Left colon (tissue), 2 donors: ENCODE data around the gene EEF1AKMT4. TPM values are rescaled to one million over a fixed set of nuclear protein-coding genes. Genes with fewer than 3 reads are reported as not detected.
A peak's percentile ranks its signal among the peaks of the same experiment; 100 is the strongest.

Source experiments
- ATAC-seq: fragments of 200-7000 bp; cut with Tn5 transposase; one replicate; pipeline ENCODE4 v1.9.1; 2020; ENCODE audit warnings: mild to moderate bottlenecking, moderate library complexity
- DNase-seq, 2 donors: peaks; one replicate each; pipeline ENCODE4 v3.0.0-alpha.2; 2020
- intact Hi-C, 2 donors: fragments of 100-400 bp; cut with DNase I in 1 of 2; cut with micrococcal nuclease in 1 of 2; formaldehyde crosslinking; loops; one replicate each; pipeline versions ENCODE4 v1.11.2 to v1.14.0; 2022; cut with DNase I, micrococcal nuclease
- microRNA-seq, 2 donors: library from miRNA; unstranded; fragments of <30 nt; microRNA quantifications; one replicate each; pipeline versions ENCODE4 v1.1.0 to v1.2.0, GENCODE V29; 2020
- total RNA-seq, 2 donors: library from RNA; stranded (reverse); fragmentation: NEBNext Ultra II Directional; extraction: Animal tissue kit (Norgen Biotek cat#: 25700); gene quantifications; one replicate each; pipeline ENCODE4 v1.2.1, GENCODE V29; 2021
- donor health status: DM: no; HTN: no; CAD: no.
- donor health status: DM: yes; HTN: yes; CAD: no.

The EEF1AKMT4 gene
- total RNA-seq, 2 donors from 2014 or later: 3.5 to 5.3 TPM

GRCh38 chr3:184290331-184290730, 40.9 kb downstream of the EEF1AKMT4 start:
- DNase-seq (no peak), ATAC-seq (no peak)
- intact Hi-C loops: no loop called here

- ATAC-seq (no peak), DNase-seq (no peak)
- intact Hi-C loops: no loop called here
These were observed 41.7 kb downstream of the EEF1AKMT4 start for GRCh38 chr3:184291044-184291737.

- intact Hi-C loops: no loop called here
- DNase-seq (no peak), ATAC-seq (no peak)
These were observed 42.4 kb downstream of the EEF1AKMT4 start for GRCh38 chr3:184291738-184292445.

- DNase-seq (no peak), ATAC-seq (no peak)
- intact Hi-C loops: no loop called here
These were observed 46.3 kb downstream of the EEF1AKMT4 start for GRCh38 chr3:184295771-184296170.

- no peak for ATAC-seq
- intact Hi-C loops: no loop called here
- DNase-seq: no peak
These were observed 47.1 kb downstream of the EEF1AKMT4 start for GRCh38 chr3:184296616-184297015.

GRCh38 chr3:184298759-184299487, 49.5 kb downstream of the EEF1AKMT4 start, which contains the start of gene PSMD2:
TSS of gene PSMD2 (plus strand) at chr3:184299241. CDS start at chr3:184299267, 26 bp downstream.
- ATAC-seq: peak; percentile 95

GRCh38 chr3:184299488-184300377, 50.3 kb downstream of the EEF1AKMT4 start:
- intact Hi-C loops: no loop called here
- ATAC-seq (peak; percentile 20), DNase-seq (no peak)

More at GRCh38 chr3:184298759-184299487, 49.5 kb downstream of the EEF1AKMT4 start, which contains the start of gene PSMD2:
- peak; percentile 98 to 99 for DNase-seq
- intact Hi-C loops: no loop called here

GRCh38 chr3:184300378-184300720, 50.9 kb downstream of the EEF1AKMT4 start:
- no peak for DNase-seq
- intact Hi-C loops: no loop called here
- no peak for ATAC-seq

GRCh38 chr3:184305577-184305976, 56.1 kb downstream of the EEF1AKMT4 start:
- ATAC-seq (peak; percentile 56), DNase-seq (no peak)
- intact Hi-C loops: no loop called here

GRCh38 chr3:184306341-184306972, 57.0 kb downstream of the EEF1AKMT4 start:
- ATAC-seq (peak; percentile 93), DNase-seq (no peak)
- intact Hi-C loops: no loop called here

GRCh38 chr3:184307915-184308314, 58.4 kb downstream of the EEF1AKMT4 start:
- DNase-seq (no peak), ATAC-seq (no peak)
- intact Hi-C loops: no loop called here

Small RNA genes within 50 kb of the gene (microRNA-seq; reads per million reads assigned to microRNA genes)
- gene MIR1224: 5.4 to 8.0 reads per million in 2 donors

Other genes starting within 250 kb of the EEF1AKMT4 start
- gene ABCC5, start 231.8 kb upstream of the EEF1AKMT4 start, total RNA-seq: 10 to 100 TPM; 46.6 to 47.6 TPM
- gene HTR3D, start 217.9 kb upstream of the EEF1AKMT4 start, total RNA-seq: not detected
- not detected for gene HTR3C, start 196.6 kb upstream of the EEF1AKMT4 start, total RNA-seq
- gene HTR3E, start 152.6 kb upstream of the EEF1AKMT4 start, total RNA-seq: under 1 TPM; 0.50 to 0.70 TPM
- gene EIF2B5, start 114.3 kb upstream of the EEF1AKMT4 start, total RNA-seq: 10 to 100 TPM; 32.6 to 40.8 TPM
- 10 to 100 TPM; 63.2 to 66.3 TPM for gene DVL3, start 94.3 kb upstream of the EEF1AKMT4 start, total RNA-seq
- 100 to 1,000 TPM; 211 to 219 TPM for gene AP2M1, start 74.8 kb upstream of the EEF1AKMT4 start, total RNA-seq
- 10 to 100 TPM; 56.1 to 69.2 TPM for gene ABCF3, start 63.5 kb upstream of the EEF1AKMT4 start, total RNA-seq
- gene VWA5B2, start 20.1 kb upstream of the EEF1AKMT4 start, total RNA-seq: 1 to 10 TPM; 2.2 to 3.3 TPM
- 10 to 100 TPM; 25.0 to 40.3 TPM for gene ALG3, start 710 bp upstream of the EEF1AKMT4 start, total RNA-seq
- gene CAMK2N2, start 11.9 kb downstream of the EEF1AKMT4 start, total RNA-seq: under 1 TPM in 1 of 2 donors, not detected in 1; 0.39 TPM
- under 1 TPM; 0.20 to 0.24 TPM for gene ECE2, start 26.4 kb downstream of the EEF1AKMT4 start, total RNA-seq
- 100 to 1,000 TPM; 174 to 187 TPM for gene PSMD2, start 49.6 kb downstream of the EEF1AKMT4 start, total RNA-seq
- 100 to 1,000 TPM; 245 to 322 TPM for gene EIF4G1, start 64.9 kb downstream of the EEF1AKMT4 start, total RNA-seq
- 10 to 100 TPM; 16.2 to 20.9 TPM for gene FAM131A, start 87.9 kb downstream of the EEF1AKMT4 start, total RNA-seq
- 10 to 100 TPM; 73.2 to 89.9 TPM for gene CLCN2, start 111.9 kb downstream of the EEF1AKMT4 start, total RNA-seq
- gene POLR2H, start 112.0 kb downstream of the EEF1AKMT4 start, total RNA-seq: 10 to 100 TPM; 96.7 to 96.8 TPM
- gene THPO, start 128.5 kb downstream of the EEF1AKMT4 start, total RNA-seq: not detected
- gene CHRD, start 130.4 kb downstream of the EEF1AKMT4 start, total RNA-seq: 1 to 10 TPM; 2.1 to 2.6 TPM